CD4-positive, alpha-beta T cell treated with Interferon alpha-2 for 1 hour (primary cell): ENCODE measurements around the gene C20orf141.
"Not testable (repeated sequence)": the region's sequence is repeated elsewhere in the genome, so short reads cannot be mapped to it uniquely, and the experiment has no call there.

Experiments used
- DNase-seq, 2 donors: peaks; one replicate each; pipeline ENCODE4 v3.0.0-alpha.2; 2020 to 2022

The C20orf141 gene

DNA sequence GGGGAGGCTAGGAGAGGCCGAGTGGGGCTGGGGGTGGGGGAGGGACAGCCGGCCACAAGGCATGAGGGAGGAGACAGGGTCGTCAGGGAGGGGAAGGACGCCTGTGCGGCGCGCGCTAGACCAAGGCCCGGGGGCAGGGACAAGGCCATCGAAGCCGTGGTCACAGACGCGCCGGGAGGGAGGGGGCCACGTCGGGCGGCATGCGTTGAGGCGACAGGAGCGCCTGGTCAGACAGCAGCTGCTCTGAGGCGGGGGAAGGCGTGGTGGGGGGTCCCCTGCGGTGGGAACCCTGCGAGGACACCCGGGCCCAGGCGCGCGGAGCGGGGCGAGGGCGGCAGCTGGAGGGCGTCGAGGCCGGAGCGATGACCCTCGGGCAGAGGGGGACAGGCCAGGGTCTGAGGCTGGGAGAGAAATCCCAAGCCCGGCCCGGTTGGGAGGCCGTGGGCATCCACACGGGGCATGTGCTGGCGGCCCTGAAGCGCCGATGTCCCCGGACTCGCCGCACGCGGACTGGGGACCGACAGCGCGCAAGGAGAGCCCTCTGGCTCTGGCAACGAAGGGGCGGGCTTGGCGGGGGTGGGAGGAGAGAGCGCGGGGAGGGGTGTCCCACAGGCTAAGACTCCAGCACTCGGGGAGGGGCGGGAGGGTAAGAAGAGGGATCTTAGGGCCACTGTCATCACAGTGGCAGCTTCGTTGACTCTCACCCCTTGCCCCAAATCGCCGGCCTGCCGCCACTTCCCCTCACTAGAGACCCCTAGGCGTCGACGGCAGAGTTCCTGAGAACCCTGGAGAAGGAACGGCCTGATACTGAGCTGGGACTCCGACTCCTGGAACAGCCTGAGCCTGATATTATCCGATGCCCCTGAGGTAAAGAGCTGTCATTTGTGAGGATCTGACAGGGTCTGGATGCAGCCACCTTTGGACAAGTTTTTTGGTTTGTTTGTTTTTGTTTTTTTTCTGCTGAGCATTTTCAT, 6.4 kb downstream of the C20orf141 start:
- DNase-seq, result no peak

DNA sequence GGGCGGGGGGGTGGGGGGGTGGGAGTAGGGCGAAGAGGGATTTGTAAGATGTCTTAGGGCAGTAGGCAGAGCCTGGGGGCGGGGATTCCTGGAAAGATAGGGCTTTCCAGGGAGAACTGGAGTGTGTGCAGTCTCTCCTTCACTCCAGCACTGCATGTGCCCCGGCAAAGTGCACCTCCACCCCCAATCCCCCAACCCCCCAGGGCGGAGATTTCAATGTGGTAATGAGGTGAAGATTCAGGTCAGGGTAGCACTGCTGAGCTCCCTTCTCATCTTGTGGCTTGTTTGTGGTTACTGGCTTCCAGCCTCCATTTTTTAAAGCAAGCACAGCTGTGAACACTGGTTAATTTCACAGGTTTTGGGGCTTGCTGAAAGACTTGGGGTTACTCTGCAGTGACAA, 7.3 kb downstream of the C20orf141 start:
- DNase-seq, result peak; percentile 40 to 68

- DNase-seq, result no peak
Measured at GRCh38 chr20:2825761-2826160, 11.0 kb downstream of the C20orf141 start.

DNA sequence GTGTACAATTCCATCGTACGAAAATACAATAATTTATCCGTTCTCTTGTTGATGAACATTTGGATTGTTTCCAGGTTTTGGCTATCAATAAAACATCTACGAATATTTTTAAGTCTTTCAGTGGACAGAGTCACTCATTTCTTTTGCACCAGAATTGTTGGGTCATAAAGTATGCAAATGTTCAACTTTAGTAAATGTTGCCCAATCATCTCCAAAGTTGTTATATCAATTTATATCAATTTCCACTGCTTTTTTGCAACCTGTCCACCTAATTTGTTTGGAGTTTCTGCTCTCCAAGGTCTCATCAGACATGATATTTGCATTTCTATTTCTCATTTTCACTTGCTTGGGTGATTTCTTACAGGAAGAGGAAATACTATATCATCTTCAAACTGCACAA, 11.9 kb downstream of the C20orf141 start:
- no peak for DNase-seq

DNA sequence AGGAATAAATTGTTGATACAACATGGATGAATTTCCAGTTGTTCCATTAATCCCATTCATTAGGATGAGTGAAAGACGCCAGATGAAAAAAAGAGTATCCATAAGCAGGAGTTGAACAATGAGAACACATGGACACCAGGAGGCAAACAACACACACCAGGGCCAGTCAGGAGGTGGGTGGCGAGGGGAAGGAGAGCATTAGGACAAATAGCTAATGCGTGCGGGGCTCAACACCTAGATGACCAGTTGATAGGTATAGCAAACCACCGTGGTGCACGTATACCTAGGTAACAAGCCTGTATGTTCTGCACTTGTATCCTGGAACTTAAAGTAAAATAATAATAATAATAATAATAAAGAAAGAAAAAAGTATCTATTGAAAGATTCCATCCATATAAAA, 14.6 kb downstream of the C20orf141 start:
- no peak for DNase-seq

- DNase-seq, result not testable (repeated sequence)
Measured at GRCh38 chr20:2831206-2831605, 16.4 kb downstream of the C20orf141 start.

DNA sequence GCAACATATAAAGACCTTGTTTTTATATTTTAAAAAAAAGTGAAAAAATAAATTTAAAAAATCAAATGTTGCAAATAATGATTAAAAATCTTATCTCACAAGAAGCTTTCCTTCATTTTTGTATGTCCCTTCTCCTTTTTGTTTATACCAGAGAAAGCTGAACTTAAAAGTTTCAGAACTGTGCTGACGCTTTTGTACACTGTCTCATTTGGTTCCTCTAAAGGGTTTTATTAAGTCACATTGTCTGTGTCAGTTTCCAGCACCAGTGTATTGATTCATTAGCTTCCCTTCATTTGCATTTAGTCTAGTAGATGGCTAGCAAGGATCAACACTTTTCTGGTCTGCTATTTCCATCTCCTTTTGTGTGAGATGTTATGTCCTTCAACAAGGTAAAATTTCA, 19.0 kb downstream of the C20orf141 start:
- no peak for DNase-seq

- no peak for DNase-seq
Measured at GRCh38 chr20:2834401-2835110, 19.8 kb downstream of the C20orf141 start.

- no peak for DNase-seq
Measured at GRCh38 chr20:2835331-2835796, 20.6 kb downstream of the C20orf141 start.

DNA sequence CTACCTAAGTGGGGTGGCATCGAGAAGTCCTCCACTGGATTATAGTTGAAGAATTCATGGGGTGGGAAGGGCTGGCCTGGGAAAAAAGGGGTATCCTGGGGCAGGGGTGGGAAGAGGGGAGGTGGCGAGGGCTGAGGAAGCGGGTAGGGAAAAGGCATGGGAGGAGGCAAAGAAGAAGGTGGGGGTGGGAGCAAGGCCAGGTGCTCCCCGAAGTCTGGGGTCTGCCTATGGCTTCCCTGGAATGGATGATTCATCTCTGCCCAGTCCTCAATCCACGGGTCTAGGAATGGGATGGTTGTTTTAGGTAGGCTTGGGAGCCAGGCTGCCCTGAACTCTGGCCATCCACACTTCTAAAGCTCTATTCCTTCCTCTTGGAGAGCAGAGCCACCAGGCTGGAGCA, 21.2 kb downstream of the C20orf141 start:
- no peak for DNase-seq

GRCh38 chr20:2837221-2837960, 22.6 kb downstream of the C20orf141 start:
- no peak for DNase-seq

DNA sequence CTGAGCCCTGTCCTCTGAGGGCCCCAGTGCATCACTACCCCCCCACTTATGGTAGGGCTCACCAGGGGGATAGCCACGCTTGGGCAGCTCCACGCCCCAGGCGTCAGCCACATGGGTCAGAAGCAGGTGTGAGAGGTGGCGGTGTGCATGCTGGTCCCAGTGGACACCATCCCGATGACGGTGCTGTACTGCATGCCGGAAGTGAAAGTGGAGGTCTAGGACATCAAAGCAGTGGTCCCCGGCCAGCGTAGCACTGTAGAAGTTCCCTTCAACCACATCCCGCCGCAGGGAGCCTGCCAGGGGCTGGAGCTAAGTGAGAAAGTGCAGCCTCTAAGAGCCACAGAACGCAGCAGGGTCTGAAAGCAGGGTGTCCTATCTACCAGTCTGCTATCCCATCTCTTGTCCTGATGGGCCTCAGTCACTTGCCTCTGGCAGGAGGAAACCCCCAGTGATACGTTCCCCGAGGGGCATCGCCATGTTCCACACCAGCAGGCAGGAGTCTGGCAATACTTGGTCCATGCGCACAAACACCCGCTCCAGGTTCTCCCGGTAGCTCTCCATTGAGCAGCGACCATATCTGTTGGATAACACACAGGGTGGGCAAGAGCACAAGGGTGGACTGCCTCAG, 23.5 kb downstream of the C20orf141 start:
- DNase-seq, result no peak

GRCh38 chr20:2838847-2839671, 24.3 kb downstream of the C20orf141 start:
- no peak for DNase-seq

DNA sequence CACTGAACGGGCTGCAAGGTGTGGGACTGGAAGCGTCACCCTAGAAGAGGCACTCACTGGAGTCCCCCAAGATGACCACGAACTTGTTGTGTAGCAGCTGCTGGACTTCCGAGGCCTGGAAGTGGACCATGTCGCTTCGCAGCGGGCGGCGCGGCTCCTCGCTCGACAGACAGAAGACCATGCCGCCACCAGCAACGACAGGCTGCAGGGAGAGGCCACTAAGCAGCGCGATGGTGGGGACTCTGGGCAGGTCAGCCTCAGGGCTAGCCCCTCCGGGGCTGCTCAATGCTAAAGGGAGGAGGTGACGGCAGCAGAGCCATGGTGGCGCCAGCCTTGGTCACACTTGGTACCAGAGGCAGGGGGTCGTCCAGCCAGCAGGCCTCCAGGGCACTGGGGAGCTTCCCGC, 24.9 kb downstream of the C20orf141 start:
- DNase-seq, result no peak

DNA sequence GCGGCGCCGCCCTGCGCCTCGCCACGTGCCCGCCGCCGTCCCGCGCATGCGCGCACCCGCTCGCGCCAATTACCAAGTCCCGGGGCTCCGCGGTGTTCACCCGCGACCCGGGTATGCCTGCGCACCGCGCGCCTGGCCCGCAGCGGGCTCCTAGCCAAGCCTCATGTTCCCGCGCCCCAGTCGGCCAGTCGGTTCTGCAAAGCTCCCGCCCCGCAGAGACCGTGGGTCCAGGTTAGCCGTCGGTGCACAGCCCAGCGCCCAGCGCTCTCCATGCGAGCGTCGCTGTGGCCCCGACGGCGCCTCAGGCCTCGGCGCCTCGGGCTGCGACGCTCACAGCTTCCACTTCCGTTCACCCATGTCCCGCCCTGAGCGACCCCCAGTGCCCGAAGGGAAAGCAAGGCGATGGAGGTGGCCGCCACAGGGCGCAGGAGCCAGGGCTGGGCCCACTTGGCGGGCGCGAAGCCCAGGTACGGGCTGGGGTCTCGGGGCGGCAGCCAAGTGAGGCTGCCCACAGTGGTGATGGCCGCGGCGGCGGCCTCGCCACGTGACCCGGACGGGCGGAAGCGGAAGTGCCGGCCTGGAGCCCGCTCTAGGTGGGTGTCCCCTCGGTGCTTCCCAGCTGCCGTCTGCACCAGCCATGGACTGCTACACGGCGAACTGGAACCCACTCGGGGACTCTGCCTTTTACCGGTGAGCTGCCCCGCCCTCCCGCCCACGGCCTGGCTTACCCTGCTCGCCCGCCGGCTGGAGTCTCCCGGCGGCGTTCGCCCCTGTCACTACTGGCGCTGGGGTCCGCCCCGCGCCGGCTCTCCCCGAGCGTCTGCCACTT, 25.6 kb downstream of the C20orf141 start, which contains the start of the genes PCED1A and VPS16:
PCED1A (minus strand) TSS at position 518 of the 829 bp plus-strand sequence. CDS start 743 bp downstream, outside the sequence.
VPS16 (plus strand) TSS at position 608 of the 829 bp plus-strand sequence; CDS start at position 638, 30 bp downstream.
- peak; percentile 85 to 90 for DNase-seq

DNA sequence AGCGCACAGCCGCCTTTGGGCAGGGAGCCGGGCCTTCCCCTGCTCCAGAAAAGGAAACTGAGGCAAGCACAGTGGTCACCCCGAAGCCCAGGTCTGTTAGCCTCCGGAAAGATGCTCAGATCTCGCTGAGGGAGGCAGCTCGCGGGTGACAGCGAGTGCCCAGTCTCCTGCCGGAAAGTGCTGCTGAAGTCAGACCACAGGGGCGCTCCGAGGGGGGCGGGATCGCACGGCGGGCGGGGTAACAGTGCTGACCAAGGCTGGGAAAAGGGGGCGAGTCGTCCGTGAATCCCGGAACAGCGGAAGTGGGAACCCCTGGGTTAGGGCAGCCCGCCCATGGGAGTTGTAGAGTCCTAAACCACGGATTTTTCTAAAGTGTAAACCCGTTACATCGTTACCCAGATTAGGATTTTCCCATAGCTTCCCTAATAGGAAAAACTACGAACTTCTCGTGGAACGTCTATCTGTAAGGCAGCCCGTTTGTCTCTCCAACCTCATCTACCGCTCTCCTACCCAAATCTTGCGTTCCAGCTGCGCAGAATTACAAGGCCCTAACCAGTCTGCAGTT, 26.3 kb downstream of the C20orf141 start:
- peak in 1 of 2 donors; percentile 38 for DNase-seq

DNA sequence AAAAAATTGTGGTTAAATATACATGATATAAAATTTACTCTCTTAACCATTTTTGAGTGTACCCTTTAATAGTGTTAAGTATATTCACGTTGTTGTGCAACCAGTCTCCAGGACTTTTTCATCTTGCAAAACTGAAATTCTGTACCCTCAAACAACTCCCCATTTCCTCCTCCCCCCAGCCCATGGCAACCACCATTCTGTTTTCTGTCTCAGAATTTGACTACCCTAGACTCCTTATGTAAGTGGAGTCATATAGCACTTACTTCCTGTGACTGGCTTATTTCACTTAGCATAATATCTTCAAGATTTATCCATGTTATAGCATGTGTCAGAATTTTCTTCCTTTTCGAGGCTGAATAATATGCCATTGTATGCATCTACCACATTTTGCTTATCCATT, 30.8 kb downstream of the C20orf141 start:
- no peak for DNase-seq

DNA sequence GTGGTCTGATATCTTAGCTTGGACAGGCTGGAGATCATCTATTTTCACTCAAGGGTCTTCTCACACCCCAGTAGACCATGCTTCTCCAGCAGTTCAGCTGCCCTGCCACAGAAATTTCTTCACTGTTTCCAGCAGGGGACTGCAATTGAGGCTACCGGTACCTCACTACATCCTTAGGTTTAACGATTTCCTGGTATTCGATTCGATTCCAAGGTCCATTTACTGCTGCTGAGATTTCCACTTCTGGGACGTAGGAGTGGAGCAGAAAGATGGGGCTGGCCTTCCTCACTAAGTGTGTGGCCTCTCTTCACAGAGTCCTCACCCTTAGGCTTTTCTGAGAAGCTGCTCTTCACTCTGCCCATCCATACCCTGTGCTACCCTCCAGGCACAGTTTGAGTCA, 31.9 kb downstream of the C20orf141 start:
- DNase-seq, result no peak

GRCh38 chr20:2847802-2848201, 33.0 kb downstream of the C20orf141 start:
- no peak for DNase-seq

DNA sequence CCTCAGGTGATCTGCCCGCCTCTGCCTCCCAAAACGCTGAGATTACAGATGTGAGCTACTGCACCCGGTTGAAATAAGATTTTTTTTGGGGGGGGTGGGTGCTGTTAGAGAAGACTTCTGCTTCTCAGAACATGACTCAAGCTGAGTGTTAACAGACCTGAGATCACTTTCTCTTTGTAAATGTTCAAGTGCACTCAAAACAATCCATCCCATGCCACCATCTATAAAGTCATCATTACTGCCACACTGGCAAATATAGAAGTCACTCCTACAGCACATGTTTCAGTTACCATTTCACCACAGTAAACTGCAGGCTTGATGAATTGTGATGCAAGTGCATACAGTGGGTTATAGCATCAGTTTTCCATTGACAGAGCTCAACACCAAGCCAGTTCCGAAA, 34.7 kb downstream of the C20orf141 start:
- DNase-seq, result no peak
